ENCODE data around the gene TMEM100. TPM values are rescaled to one million over a fixed set of nuclear protein-coding genes. Genes with fewer than 3 reads are reported as not detected.

TMEM100 gene
- total RNA-seq, 1 experiment from 2014 or later, result not detected

- no peak overlapping the region for H3K4me3 ChIP-seq (ENCODE audit: low read length)
- ChIA-PET CTCF (interaction anchor here (0.6 to 1.7 kb wide), 2 partner anchors 145 to 167 kb away, joined by 6 to 7 read pairs; no protein-coding TSS in a partner anchor), POLR2A (ENCODE audit: unreplicated experiment) (no interaction called here)
- no peak overlapping the region for H3K9ac ChIP-seq (ENCODE audit: low read length)
- no peaks in the 10 kb centered on the region for H3K9me2 ChIP-seq (replicated peaks; ENCODE audit: low read length)
- no peaks in the 10 kb centered on the region for H3F3A ChIP-seq (ENCODE audit: low read length, unreplicated experiment)
- no peaks in the 10 kb centered on the region for H3K27me3 ChIP-seq (ENCODE audit: low read length)
- no peaks in the 10 kb centered on the region for H3K79me2 ChIP-seq (ENCODE audit: low read length)
- H2AFZ ChIP-seq (ENCODE audit: low read length), result no peak overlapping the region
- DNase-seq (peak; percentile 87), ATAC-seq (peak; percentile 80)
- peak overlapping the region; percentile 29 for H3K4me2 ChIP-seq (ENCODE audit: low read length)
- no TSS peak for BruUV-seq (replicated peaks)
- peaks cover 15% of the 10 kb centered on the region; the same call in 1 of the 2 replicates for H3K36me3 ChIP-seq (ENCODE audit: low read depth, low read length)
- no peaks in the 10 kb centered on the region for H4K20me1 ChIP-seq (ENCODE audit: low read length)
- peaks cover 15% of the 10 kb centered on the region for H3K4me1 ChIP-seq (ENCODE audit: insufficient read depth, low read length)
- no peak for TF ChIP-seq EZH2 (IDR thresholded peaks at IDR 0.05; ENCODE audit: low read length, unreplicated experiment)
- intact Hi-C loops (cut with micrococcal nuclease), result no loop called here
- H3K27ac ChIP-seq (ENCODE audit: low read length), result peak overlapping the region; percentile 54
- no peaks in the 10 kb centered on the region for H3K9me3 ChIP-seq (ENCODE audit: low read length)
These were observed 46.9 kb upstream of the TMEM100 start for GRCh38 chr17:55769625-55770000.

DNA sequence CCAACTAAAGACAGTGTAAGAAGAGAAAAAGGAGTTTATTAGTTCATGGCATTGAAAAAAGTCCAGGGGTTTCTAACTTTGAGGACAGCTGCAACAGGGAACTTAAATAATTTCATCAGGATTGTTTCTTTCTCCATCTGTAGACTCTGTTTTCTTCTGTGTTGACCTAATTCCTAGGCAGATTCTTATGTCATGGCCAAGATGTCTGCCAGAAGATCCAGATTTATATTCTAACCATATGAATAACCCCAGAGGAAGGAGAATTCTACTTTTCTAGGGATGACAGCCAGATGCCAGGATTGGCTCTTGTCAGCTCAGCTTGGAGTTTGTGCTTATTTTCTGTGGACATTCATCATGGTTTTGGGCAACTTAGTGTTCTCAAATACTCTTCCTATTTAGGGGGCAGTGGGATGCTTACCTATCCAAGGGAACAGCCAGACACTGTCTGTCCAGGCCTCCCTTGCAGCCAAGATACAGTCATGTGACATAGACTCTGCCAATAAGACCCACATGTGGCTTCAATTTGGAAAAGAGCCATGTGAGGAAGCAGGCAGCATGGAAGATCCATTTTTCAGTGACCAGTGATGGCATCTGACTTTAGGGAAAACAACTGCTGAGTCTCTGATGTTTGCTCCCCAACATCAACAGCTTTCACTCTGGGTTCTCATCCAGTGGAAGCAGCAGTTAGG lies 46.4 kb upstream of the TMEM100 start:
- BruUV-seq (replicated peaks), result no TSS peak
- Histone ChIP-seq H3K9me2 (replicated peaks; ENCODE audit: low read length) (no peaks in the 10 kb centered on the region), H3K9ac (ENCODE audit: low read length) (no peak overlapping the region), H3K4me1 (ENCODE audit: insufficient read depth, low read length) (peaks cover 15% of the 10 kb centered on the region), H3F3A (ENCODE audit: low read length, unreplicated experiment) (no peaks in the 10 kb centered on the region), H2AFZ (ENCODE audit: low read length) (no peak overlapping the region), H3K36me3 (ENCODE audit: low read depth, low read length) (peaks cover 15% of the 10 kb centered on the region; the same call in 1 of the 2 replicates), H3K9me3 (ENCODE audit: low read length) (no peaks in the 10 kb centered on the region), H3K27me3 (ENCODE audit: low read length) (no peaks in the 10 kb centered on the region), H3K27ac (ENCODE audit: low read length) (peak overlapping the region; percentile 54), H3K4me2 (ENCODE audit: low read length) (peak overlapping the region; percentile 29), H4K20me1 (ENCODE audit: low read length) (no peaks in the 10 kb centered on the region), H3K79me2 (ENCODE audit: low read length) (no peaks in the 10 kb centered on the region), H3K4me3 (ENCODE audit: low read length) (no peak overlapping the region)
- intact Hi-C loops (cut with micrococcal nuclease), result no loop called here
- no peak for DNase-seq
- CTCF ChIA-PET, result interaction anchor here (0.6 to 1.7 kb wide), 2 partner anchors 144 to 167 kb away, joined by 6 to 7 read pairs; no protein-coding TSS in a partner anchor
- POLR2A ChIA-PET (ENCODE audit: unreplicated experiment), result interaction anchor here (0.6 kb wide), 1 partner anchor 18 kb away, joined by 4 read pairs; the partner anchor contains the start of gene PCTP
- ATAC-seq, result no peak
- no peak for TF ChIP-seq EZH2phosphoT487 (IDR thresholded peaks at IDR 0.05; ENCODE audit: borderline replicate concordance, low read length)
- TF ChIP-seq EZH2 (IDR thresholded peaks at IDR 0.05; ENCODE audit: low read length, unreplicated experiment), result no peak
- TF ChIP-seq CTCF (conservative IDR thresholded peaks at IDR 0.05; ENCODE audit: low read depth, low read length), result no peak

- no peaks in the 10 kb centered on the region for H4K20me1 ChIP-seq (ENCODE audit: low read length)
- peaks cover 7% of the 10 kb centered on the region; the same call in 1 of the 2 replicates for H3K36me3 ChIP-seq (ENCODE audit: low read depth, low read length)
- H3K9me3 ChIP-seq (ENCODE audit: low read length), result no peaks in the 10 kb centered on the region
- intact Hi-C loops (cut with micrococcal nuclease), result no loop called here
- POLR2A ChIA-PET (ENCODE audit: unreplicated experiment), result no interaction called here
- CTCF ChIA-PET, result no interaction called here
- no peak overlapping the region for H3K4me3 ChIP-seq (ENCODE audit: low read length)
- no peaks in the 10 kb centered on the region for H3F3A ChIP-seq (ENCODE audit: low read length, unreplicated experiment)
- H3K9ac ChIP-seq (ENCODE audit: low read length), result no peak overlapping the region
- H3K27me3 ChIP-seq (ENCODE audit: low read length), result no peaks in the 10 kb centered on the region
- H3K4me1 ChIP-seq (ENCODE audit: insufficient read depth, low read length), result peaks cover 15% of the 10 kb centered on the region
- H2AFZ ChIP-seq (ENCODE audit: low read length), result no peak overlapping the region
- no peaks in the 10 kb centered on the region for H3K79me2 ChIP-seq (ENCODE audit: low read length)
- ATAC-seq (no peak), DNase-seq (no peak)
- H3K9me2 ChIP-seq (replicated peaks; ENCODE audit: low read length), result no peaks in the 10 kb centered on the region
- no peak overlapping the region for H3K4me2 ChIP-seq (ENCODE audit: low read length)
- no peak overlapping the region for H3K27ac ChIP-seq (ENCODE audit: low read length)
- TF ChIP-seq EZH2 (IDR thresholded peaks at IDR 0.05; ENCODE audit: low read length, unreplicated experiment) (no peak), EZH2phosphoT487 (IDR thresholded peaks at IDR 0.05; ENCODE audit: borderline replicate concordance, low read length) (no peak), CTCF (conservative IDR thresholded peaks at IDR 0.05; ENCODE audit: low read depth, low read length) (no peak)
- BruUV-seq (replicated peaks), result no TSS peak
These were observed 42.8 kb upstream of the TMEM100 start for GRCh38 chr17:55765472-55765871.

All from PC-3 (cell line).